GM12891 (cell line): ENCODE data around the gene AKT1.

Source experiments
- POLR2A ChIP-seq: IDR thresholded peaks from 2 replicates; pipeline ENCODE4 v1.6.1; 2011; ENCODE audit warnings: low read depth, low read length, control low read depth
- POLR2AphosphoS5 ChIP-seq: IDR thresholded peaks from 2 replicates; pipeline ENCODE4 v1.6.1; 2011; ENCODE audit warnings: low read depth, low read length, control low read depth
- TAF1 ChIP-seq: IDR thresholded peaks from 2 replicates; pipeline ENCODE4 v1.6.1; 2011; ENCODE audit warnings: low read depth, low read length, control low read depth

DNA sequence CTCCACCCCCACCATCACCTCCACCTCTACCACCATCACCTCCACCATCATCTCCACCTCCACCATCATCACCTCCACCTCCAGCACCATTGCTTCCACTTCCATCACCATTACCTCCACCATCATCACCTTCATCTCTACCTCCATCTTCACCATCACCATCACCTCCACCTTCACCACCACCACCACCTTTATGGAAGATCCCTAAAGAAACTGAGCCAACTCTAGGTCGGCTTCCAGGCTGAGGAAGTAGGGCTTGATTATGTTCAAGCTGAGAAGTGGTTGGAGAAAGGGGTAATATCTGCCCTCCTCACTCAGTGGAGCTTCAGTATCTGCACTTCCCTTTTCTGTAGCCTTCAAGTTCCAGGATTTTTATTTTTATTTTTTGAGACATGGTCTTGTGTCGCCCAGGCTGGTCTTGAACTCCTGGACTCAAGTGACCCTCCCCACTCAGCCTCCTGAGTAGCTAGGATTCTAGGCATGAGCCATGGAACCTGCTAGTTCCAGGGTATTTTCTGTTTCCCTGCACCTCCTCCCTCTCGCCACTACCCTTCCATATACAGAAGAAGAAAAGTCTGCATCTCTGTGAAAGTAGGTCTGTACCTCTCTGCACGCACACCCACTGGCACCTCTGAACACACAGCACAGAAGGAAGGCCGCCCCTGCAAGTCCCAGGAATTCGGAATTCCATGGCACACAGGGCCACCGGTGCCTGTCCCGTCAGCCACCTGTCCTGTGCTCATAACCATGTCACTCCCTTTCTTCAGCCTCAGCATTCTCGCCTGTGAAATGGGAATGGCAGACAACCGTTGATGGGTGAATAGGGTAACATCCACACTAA, 11.3 kb upstream of the AKT1 start:
- TF ChIP-seq POLR2AphosphoS5 (no peak), POLR2A (no peak), TAF1 (no peak)
